Measurements from ENCODE around the gene VIPR1.
A peak's percentile ranks its signal among the peaks of the same experiment; 100 is the strongest.

The VIPR1 gene

GRCh38 chr3:42495393-42495792, 7.0 kb upstream of the VIPR1 start:
- DNase-seq, result no peak

DNA sequence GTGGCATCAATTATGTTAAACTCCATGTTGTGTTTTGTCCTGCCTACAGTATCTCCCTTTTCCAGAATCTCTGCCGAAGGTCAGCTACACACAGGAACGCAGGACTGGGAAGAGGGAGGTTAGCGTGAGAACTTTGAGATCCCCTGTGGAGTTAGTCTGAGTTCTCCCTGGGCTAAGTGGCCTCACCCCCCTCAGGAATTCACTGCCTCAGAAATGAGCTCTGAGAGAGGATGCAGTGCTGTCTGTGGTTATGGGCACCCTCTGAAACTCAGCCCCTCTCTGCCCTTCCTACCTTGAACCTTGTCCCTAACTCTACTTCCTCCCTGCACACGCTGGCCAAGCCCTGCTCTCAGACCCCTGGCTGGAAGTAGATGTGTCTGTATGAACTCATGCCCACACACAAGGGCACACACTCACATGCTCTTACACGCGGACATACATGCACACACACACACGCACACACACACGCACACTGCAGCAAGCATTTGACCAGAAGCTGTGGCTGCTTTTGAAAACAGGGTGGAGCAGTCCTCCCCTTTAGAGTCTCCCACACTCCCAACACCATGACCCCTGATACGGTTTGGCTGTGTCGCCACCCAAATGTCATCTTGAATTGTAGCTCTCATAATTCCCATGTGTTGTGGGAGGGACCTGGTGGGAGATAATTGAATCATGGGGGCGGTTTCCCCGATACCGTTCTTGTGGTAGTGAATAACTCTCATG, 5.3 kb upstream of the VIPR1 start:
- no peak for DNase-seq

DNA sequence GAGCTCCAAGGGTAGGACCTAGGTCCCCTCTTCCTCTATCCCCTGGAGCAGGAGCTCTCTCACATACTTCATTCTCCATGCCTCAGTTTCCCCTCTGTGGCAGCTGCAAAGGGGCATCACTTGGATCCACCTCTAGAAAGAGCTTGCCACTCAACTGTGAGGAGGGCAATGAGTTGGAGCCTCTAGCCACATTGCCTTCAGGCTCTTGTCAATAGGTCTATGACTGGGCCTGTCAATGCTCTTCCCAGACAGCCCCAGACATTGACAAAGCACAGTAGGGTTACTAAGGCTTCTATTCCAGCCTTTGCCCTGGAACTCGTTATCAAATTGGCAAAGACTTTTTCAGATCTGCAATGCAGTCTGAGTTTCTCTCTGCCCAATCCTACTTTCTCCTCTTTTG, 4.4 kb upstream of the VIPR1 start:
- no peak for DNase-seq

DNA sequence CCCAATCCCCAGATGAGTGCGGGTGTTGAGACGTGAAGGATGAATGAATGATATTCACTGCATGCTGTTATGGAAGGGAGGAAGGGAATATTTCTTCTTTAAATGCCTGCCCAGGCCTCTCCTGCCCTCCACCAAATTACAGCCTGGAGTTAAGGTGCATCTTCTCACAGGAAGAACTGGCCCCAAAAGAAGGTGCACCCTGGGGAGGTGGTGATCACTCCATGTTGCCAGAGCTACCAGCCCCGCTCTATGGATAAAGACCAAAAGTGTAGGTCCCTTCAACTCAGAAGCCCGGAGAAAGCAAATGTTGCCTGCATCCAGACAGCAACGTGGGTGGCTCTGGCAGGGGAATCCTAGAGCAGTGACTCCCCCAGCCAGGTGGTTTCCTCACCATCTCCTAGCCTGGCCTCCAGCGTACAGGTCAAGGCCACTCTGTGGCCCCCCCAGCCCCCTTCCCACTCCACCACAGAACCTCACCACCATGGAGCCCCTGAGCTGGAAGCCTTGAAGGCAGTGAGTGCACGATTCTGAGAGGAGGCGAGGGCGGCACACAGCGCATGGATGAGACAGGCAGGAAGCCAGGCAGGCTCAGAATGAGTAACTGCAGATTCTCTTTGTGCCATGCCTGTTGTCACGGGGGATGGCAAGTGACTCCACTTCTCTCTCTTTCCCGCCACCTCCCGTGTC, 3.5 kb upstream of the VIPR1 start:
- DNase-seq, result peak; percentile 18

DNA sequence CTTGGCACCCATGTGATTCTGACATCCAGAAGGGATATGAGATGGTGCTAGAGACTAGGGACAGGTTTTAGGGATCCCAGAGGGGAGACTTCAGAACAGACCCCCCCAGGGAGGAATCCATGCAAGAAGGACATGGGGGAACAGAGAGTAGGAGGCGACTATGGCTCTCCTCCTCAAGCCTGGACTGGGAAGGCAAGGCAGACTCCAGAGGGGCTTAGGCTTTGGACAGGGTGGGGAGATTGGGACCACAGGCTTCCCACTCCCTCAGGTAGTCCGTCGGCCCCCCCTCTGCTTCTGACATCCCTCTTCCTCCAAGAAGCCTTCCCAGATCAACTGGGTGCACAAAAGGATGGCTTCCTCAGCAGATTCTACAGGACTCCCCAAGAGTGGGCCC, 3.0 kb upstream of the VIPR1 start:
- DNase-seq, result no peak

- no peak for DNase-seq
Observed at GRCh38 chr3:42500091-42500490, 2.4 kb upstream of the VIPR1 start.

DNA sequence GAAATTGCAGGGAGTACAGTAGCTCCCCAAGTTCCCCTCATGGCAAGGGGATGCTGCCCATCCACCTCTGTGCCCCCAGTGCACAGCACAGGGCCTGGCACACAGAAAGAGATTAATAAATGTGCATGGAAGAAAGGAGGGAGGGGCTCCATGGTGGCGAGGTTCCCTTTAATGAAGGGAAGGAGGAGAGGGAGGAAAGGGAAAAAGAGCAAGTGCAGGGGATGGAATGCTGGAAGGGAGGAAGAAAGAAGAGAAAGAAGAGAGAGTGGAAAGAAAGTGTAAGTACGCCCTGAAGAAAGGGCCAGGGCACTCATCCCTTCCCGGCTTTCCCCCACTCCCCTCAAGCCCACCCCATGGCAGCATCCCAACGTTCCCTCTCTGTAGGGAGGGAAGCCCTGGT, 1.5 kb upstream of the VIPR1 start:
- DNase-seq, result no peak

DNA sequence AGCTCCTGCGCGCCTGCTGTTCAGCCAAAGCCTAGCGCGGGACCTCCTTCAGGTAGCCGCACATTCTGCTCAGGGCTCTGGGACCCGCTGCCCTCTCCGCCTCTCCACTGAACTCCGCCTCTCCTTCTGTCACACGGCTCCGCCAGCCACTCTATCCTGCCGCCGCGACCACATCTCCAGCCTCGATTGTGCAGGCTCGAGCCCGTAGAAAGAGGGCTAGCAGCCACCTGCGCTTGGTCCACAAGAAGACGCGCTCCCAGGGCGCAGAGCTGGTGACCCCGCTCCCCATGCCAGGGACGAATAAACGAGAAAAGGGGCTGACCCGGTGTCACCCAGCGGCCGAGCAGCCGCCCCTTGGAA, 1.1 kb upstream of the VIPR1 start:
- DNase-seq, result peak; percentile 21

- peak; percentile 76 for DNase-seq
Observed at GRCh38 chr3:42501681-42502428, 588 bp upstream of the VIPR1 start.

DNA sequence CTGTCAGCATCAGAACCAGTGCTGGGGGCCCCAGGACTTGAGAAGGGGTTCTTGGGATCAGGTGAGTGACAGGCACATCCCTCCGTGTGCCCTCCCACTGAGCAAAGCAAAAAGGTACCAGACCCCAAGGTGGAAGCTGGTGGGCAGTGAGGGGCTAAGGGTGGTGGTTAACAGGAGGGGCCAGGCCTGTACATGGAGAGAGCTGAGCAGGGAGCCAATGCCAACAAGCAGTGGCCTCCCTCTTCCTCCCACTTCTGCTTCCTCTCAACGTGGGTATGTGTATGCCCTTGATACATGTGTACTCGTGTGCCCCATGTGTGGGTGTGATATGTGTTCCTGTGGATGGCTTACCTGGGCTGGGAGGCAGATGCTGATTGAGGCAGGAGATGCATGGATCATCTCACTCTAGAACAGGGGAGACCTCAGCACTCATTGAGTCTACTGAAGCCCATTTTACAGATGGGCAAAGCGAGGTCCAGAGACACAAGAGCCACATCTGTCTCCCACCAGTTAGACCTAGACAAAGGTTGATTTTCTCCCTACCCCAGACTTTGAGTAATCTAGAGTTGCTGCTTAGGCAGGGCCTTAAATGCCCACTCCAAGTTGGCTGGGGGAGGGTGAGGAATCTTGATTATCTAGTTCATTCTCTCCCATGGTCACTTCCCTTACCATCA, 945 bp downstream of the VIPR1 start:
- DNase-seq, result no peak

- DNase-seq, result no peak
Observed at GRCh38 chr3:42503957-42504333, 1.5 kb downstream of the VIPR1 start.

DNA sequence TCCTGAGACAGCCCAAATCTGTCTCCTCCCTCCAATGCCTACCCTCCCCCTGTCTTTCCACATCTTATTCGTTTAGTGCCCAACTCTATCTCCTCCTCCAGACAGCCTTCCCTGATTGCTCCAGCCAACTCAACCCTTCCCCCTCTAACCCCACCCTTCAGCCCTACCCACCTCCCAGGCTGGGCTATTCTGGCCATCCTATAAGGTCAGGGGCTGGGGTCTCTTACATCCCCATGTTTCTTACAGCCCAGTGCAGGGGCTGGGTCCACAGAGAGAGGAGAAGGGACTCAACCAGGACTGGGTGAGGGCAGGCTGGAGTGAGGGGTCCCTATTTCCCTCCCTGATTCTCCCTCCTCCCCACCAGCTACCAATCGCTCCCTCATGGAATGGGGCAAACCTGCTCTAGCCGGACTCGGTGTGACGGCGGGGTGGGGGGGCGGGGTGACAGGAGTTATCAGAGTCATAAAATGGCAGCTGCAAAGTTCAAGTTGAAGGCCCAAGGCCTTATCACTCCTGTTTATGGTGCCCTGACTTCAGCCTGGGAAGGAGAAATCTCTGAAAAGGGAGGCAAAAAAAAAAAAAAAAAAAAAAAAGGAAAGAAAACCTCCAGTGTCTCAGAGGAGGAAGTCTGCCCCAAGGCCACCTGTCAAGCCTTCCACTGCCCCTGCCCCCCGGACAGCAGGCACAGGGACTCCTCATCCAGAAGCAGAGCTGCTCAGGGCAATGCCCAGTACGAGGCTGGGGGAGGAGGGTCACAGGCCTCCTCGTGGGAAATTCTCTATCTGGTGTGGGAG, 2.1 kb downstream of the VIPR1 start:
- no peak for DNase-seq

GRCh38 chr3:42505128-42505848, 2.8 kb downstream of the VIPR1 start:
- DNase-seq, result no peak

DNA sequence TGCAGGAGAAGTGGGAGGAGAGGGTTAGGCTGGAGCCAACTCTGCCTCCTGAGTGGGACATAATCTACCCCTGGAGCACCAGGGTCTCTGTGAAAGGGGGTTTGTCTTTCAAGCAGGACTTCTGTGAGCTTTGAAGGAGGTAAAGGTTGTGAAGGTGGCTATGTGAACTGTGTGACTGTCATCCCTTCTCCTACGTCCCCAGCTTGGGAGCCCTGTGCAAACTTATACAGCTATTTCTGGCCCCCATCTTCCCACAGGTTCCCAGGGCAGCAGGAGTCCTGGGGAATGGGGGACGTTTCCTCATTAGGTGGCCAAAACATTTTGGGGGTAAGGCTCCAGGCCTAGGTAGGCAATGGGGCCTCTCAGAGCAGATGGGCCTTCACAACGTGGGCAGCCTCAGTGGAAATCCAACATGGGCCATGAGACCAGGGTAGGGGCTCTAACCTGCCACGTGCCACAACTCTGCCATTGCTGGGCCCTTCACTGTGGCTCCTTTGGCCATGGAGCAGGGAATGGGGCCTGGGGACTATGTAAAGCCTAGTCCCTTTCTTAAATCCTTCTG, 3.5 kb downstream of the VIPR1 start:
- no peak for DNase-seq

DNA sequence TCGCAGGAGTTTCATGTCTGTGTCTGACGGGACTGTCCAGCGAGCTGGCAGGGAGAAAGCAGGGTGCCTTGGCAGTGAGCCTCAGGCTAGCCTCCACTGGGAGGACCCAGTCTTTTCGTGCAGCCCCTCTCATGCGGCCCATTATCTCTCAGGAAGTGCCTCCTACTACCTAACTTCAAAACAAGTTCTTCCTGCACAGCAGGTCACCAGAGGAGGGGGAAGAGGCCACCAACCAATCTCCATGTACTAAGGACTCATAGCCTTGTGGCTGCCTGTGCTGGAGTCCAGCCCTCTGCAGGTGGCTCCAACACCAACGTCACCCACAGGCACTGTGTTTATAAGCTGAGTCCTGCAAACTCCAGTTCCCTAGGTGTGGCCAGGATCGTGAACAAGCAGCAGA, 4.8 kb downstream of the VIPR1 start:
- DNase-seq, result no peak

DNA sequence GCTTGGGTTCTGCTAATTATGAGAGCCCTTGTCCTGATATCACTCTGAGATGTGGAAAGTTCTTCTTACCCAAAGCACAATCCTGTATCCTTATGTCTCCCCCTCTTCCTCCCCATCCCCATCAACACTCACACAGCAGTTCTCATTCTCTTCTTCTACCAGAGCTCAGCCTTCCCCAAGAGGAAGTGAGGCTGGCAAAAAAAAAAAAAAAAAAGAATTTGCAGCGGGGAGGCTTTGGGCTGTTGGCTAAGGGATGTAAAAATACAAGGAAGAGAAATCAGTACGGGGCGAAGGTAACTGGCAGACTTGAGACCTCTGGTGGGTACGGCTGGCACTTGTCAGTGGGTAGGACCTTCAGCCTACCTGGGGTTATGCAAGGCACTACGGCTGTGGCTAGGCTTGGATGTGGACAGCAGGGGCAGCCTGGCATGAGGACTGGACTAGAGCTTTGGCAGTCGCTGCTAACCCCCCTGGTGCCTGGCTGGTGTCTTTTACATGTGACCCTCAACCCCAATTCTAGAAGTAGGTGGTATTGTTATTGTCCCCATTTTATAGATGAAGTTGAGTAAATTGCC, 5.4 kb downstream of the VIPR1 start:
- no peak for DNase-seq

DNA sequence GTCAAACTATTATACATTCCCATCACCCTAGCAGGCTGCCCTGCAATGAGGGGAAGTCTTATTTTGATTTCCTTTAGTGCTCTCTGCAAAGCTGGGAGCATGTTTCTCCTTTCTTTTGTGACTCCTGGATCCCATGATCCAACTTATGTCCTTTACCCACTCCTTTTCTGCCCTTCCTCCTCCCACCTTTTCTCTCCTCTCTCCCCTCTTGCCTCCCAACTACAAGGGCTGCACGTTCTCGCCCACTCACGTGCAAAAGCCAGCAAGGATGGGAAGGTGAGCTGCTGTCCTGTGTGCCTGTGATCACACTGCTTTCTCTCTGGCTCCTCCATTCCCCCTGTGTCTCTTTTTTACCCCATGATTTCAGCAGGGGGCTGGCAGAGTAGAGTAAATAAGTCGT, 6.1 kb downstream of the VIPR1 start:
- no peak for DNase-seq

- DNase-seq, result no peak
Observed at GRCh38 chr3:42509111-42509510, 6.7 kb downstream of the VIPR1 start.

GRCh38 chr3:42510325-42510724, 7.9 kb downstream of the VIPR1 start:
- DNase-seq, result no peak

DNA sequence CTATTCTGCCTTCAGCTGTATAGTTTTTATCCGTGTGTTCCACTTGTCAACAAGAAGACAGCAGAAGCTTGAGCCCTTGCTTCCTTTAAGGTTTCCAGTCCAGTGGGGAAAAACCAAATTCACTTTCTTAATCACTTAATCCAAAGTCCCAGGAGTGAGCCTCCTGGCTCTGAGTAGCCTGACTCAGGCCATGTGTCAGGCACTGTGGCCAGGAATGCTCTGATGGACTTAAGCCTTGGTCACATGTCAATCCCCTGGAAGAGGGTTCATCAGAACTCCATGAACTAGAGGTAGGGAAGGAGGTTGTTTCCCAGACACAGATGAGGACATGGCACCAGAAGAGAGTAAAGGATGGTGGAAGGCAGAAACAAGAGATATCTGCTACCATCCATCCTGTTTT, 8.8 kb downstream of the VIPR1 start:
- no peak for DNase-seq

GRCh38 chr3:42511736-42512135, 9.3 kb downstream of the VIPR1 start:
- DNase-seq, result no peak
